ENCODE results near the gene KCNQ4. TPM values are rescaled to one million over a fixed set of nuclear protein-coding genes. Genes with fewer than 3 reads are reported as not detected.

The KCNQ4 gene
- total and polyA plus RNA-seq, 2 donors (not counting 1 experiment from before 2014, with no cell fraction given): 0.16 to 0.20 TPM

GRCh38 chr1:40856656-40857302, 73.2 kb downstream of the KCNQ4 start:
- no peak overlapping the region for H3K4me3 ChIP-seq (ENCODE audit: control extremely low read depth in 1 of 5, extremely low read depth in 1 of 5, insufficient read depth in 1 of 5, low read depth in 2 of 5, low read length in 4 of 5)
- ChIA-PET CTCF (interaction anchor here (0.7 to 0.9 kb wide), 2 partner anchors 82 to 538 kb away, joined by 4 to 5 read pairs; no protein-coding TSS in a partner anchor), POLR2A (interaction anchor here (0.7 kb wide), 1 partner anchor 158 kb away, joined by 4 read pairs; no protein-coding TSS in a partner anchor)
- no peak overlapping the region for H3K4me2 ChIP-seq (replicated peaks; ENCODE audit: low read depth, low read length, poor library complexity, severe bottlenecking)
- H3K4me1 ChIP-seq (ENCODE audit: control insufficient read depth in 2 of 2, insufficient read depth in 2 of 2, low read length in 2 of 2): peaks cover 6 to 9% of the 10 kb centered on the region in 2 donors
- H3K27me3 Mint-ChIP-seq: peaks cover 27% of the 10 kb centered on the region
- H3K9me3 Mint-ChIP-seq (ENCODE audit: insufficient read depth): no peaks in the 10 kb centered on the region
- intact Hi-C loops (cut with micrococcal nuclease): no loop called here
- H3K27ac ChIP-seq (ENCODE audit: low read length in 2 of 2): no peak overlapping the region
- no peak for ATAC-seq (ENCODE audit: low read depth)
- TF ChIP-seq EZH2 (IDR thresholded peaks at IDR 0.05; ENCODE audit: borderline replicate concordance, insufficient read depth, low read depth, low read length, poor library complexity, severe bottlenecking): no peak
- TF ChIP-seq CTCF (IDR thresholded peaks at IDR 0.05): no peak
- H3K27ac Mint-ChIP-seq: no peak overlapping the region
- H4K20me1 ChIP-seq (ENCODE audit: control insufficient read depth, insufficient read depth, low read length, poor library complexity, severe bottlenecking): no peaks in the 10 kb centered on the region
- no peak overlapping the region for H2AFZ ChIP-seq (ENCODE audit: insufficient read depth, low read depth, low read length, poor library complexity, severe bottlenecking)
- no peaks in the 10 kb centered on the region for H3K79me2 ChIP-seq (ENCODE audit: control insufficient read depth, insufficient read depth, low read length)
- H3K36me3 ChIP-seq (replicated peaks in 1 of 2; ENCODE audit: control extremely low read depth in 1 of 2, control insufficient read depth in 1 of 2, extremely low read depth in 1 of 2, insufficient read depth in 2 of 2, low read length in 1 of 2): no peaks in the 10 kb centered on the region
- DNase-seq: no peak
- 95% methylated on average over 8 of the region's 9 CpGs for WGBS (ENCODE audit: insufficient coverage)
- no peak overlapping the region for H3K4me3 Mint-ChIP-seq
- peaks cover 0 to 3% (median 0%) of the 10 kb centered on the region in 3 donors for H3K9me3 ChIP-seq (ENCODE audit: control extremely low read depth in 1 of 3, control insufficient read depth in 2 of 3, insufficient read depth in 1 of 3, low read length in 2 of 3)
- no peak overlapping the region for H3K9ac ChIP-seq (ENCODE audit: low read length)
- H3K4me1 Mint-ChIP-seq: peaks cover 4% of the 10 kb centered on the region
- peaks cover 0 to 40% (median 9%) of the 10 kb centered on the region in 4 experiments for H3K27me3 ChIP-seq (replicated peaks in 1 of 4; ENCODE audit: control extremely low read depth in 1 of 4, control insufficient read depth in 3 of 4, insufficient read depth in 4 of 4, low read length in 3 of 4)

- Histone ChIP-seq H3K79me2 (ENCODE audit: control insufficient read depth, insufficient read depth, low read length) (no peaks in the 10 kb centered on the region), H3K4me2 (replicated peaks; ENCODE audit: low read depth, low read length, poor library complexity, severe bottlenecking) (no peak overlapping the region), H3K4me3 (ENCODE audit: control extremely low read depth in 1 of 5, extremely low read depth in 1 of 5, insufficient read depth in 1 of 5, low read depth in 2 of 5, low read length in 4 of 5) (no peak overlapping the region), H3K9me3 (ENCODE audit: control extremely low read depth in 1 of 3, control insufficient read depth in 2 of 3, insufficient read depth in 1 of 3, low read length in 2 of 3) (peaks cover 0 to 7% (median 0%) of the 10 kb centered on the region in 3 donors), H3K27me3 (replicated peaks in 1 of 4; ENCODE audit: control extremely low read depth in 1 of 4, control insufficient read depth in 3 of 4, insufficient read depth in 4 of 4, low read length in 3 of 4) (peaks cover 0 to 40% (median 9%) of the 10 kb centered on the region in 4 experiments), H3K9ac (ENCODE audit: low read length) (no peak overlapping the region), H4K20me1 (ENCODE audit: control insufficient read depth, insufficient read depth, low read length, poor library complexity, severe bottlenecking) (no peaks in the 10 kb centered on the region), H3K27ac (ENCODE audit: low read length in 2 of 2) (no peak overlapping the region), H3K4me1 (ENCODE audit: control insufficient read depth in 2 of 2, insufficient read depth in 2 of 2, low read length in 2 of 2) (peaks cover 8 to 11% of the 10 kb centered on the region in 2 donors), H3K36me3 (replicated peaks in 1 of 2; ENCODE audit: control extremely low read depth in 1 of 2, control insufficient read depth in 1 of 2, extremely low read depth in 1 of 2, insufficient read depth in 2 of 2, low read length in 1 of 2) (no peaks in the 10 kb centered on the region), H2AFZ (ENCODE audit: insufficient read depth, low read depth, low read length, poor library complexity, severe bottlenecking) (no peak overlapping the region)
- Mint-ChIP-seq H3K27me3 (peaks cover 27% of the 10 kb centered on the region), H3K4me3 (no peak overlapping the region), H3K9me3 (ENCODE audit: insufficient read depth) (no peaks in the 10 kb centered on the region), H3K4me1 (peaks cover 8% of the 10 kb centered on the region), H3K27ac (no peak overlapping the region)
- no peak for DNase-seq
- WGBS (ENCODE audit: insufficient coverage): 93% methylated on average over 2 of the region's 2 CpGs
- POLR2A ChIA-PET: interaction anchor here (0.7 kb wide), 1 partner anchor 159 kb away, joined by 4 read pairs; no protein-coding TSS in a partner anchor
- TF ChIP-seq CTCF (IDR thresholded peaks at IDR 0.05) (no peak), EZH2 (IDR thresholded peaks at IDR 0.05; ENCODE audit: borderline replicate concordance, insufficient read depth, low read depth, low read length, poor library complexity, severe bottlenecking) (no peak)
- intact Hi-C loops (cut with micrococcal nuclease): no loop called here
- CTCF ChIA-PET: interaction anchor here (0.7 kb wide), 1 partner anchor 539 kb away, joined by 5 read pairs; no protein-coding TSS in a partner anchor
- no peak for ATAC-seq (ENCODE audit: low read depth)
These were observed 74.2 kb downstream of the KCNQ4 start for GRCh38 chr1:40857737-40858136.

All from B cell (primary cell).